Activated naive CD8-positive, alpha-beta T cell treated with anti-CD3 and anti-CD28 coated beads, Interleukin-2, amount 50 U/mL, for 24 hours (primary cell): ENCODE measurements around the gene EPHX1.

Source experiments
- ATAC-seq: fragments of 150-1000 bp; cut with Tn5 transposase; one replicate; pipeline ENCODE4 v1.10.0; 2021
- DNase-seq: peaks from one replicate; pipeline ENCODE4 v3.0.0; 2021
- H3K27ac Mint-ChIP-seq: one replicate; pipeline ENCODE4 v1.8.0; 2021; ENCODE audit warnings: mild to moderate bottlenecking, mixed read lengths
- H3K27me3 Mint-ChIP-seq: one replicate; pipeline ENCODE4 v1.8.0; 2021; ENCODE audit warnings: mixed read lengths
- H3K36me3 Mint-ChIP-seq: one replicate; pipeline ENCODE4 v1.8.0; 2021; ENCODE audit warnings: low read depth, mixed read lengths
- H3K4me1 Mint-ChIP-seq: one replicate; pipeline ENCODE4 v1.8.0; 2021; ENCODE audit warnings: mixed read lengths
- H3K4me3 Mint-ChIP-seq: one replicate; pipeline ENCODE4 v1.8.0; 2021; ENCODE audit warnings: mild to moderate bottlenecking, moderate library complexity, mixed read lengths
- H3K9me3 Mint-ChIP-seq: one replicate; pipeline ENCODE4 v1.8.0; 2021; ENCODE audit warnings: mixed read lengths

Gene EPHX1

GRCh38 chr1:225849925-225850324, 40.0 kb downstream of the EPHX1 start:
- Mint-ChIP-seq H3K27ac (no peak overlapping the region), H3K27me3 (no peaks in the 10 kb centered on the region), H3K4me3 (no peak overlapping the region), H3K36me3 (peaks cover 24% of the 10 kb centered on the region), H3K9me3 (no peaks in the 10 kb centered on the region), H3K4me1 (peaks cover 55% of the 10 kb centered on the region)
- ATAC-seq: no peak
- DNase-seq: peak; percentile 46

- H3K27ac Mint-ChIP-seq: no peak overlapping the region
- no peak overlapping the region for H3K4me3 Mint-ChIP-seq
- H3K36me3 Mint-ChIP-seq: peaks cover 24% of the 10 kb centered on the region
- H3K4me1 Mint-ChIP-seq: peaks cover 55% of the 10 kb centered on the region
- DNase-seq (no peak), ATAC-seq (no peak)
- H3K27me3 Mint-ChIP-seq: no peaks in the 10 kb centered on the region
- H3K9me3 Mint-ChIP-seq: no peaks in the 10 kb centered on the region
These were observed 40.4 kb downstream of the EPHX1 start for GRCh38 chr1:225850370-225850769.

- no peak overlapping the region for H3K4me3 Mint-ChIP-seq
- H3K27ac Mint-ChIP-seq: peak overlapping the region; percentile 40
- H3K36me3 Mint-ChIP-seq: peaks cover 29% of the 10 kb centered on the region
- no peaks in the 10 kb centered on the region for H3K27me3 Mint-ChIP-seq
- DNase-seq (no peak), ATAC-seq (peak; percentile 60)
- H3K9me3 Mint-ChIP-seq: no peaks in the 10 kb centered on the region
- peaks cover 59% of the 10 kb centered on the region for H3K4me1 Mint-ChIP-seq
These were observed 41.9 kb downstream of the EPHX1 start for GRCh38 chr1:225851805-225852204.

GRCh38 chr1:225852413-225853124, 42.6 kb downstream of the EPHX1 start:
- no peaks in the 10 kb centered on the region for H3K27me3 Mint-ChIP-seq
- ATAC-seq (no peak), DNase-seq (no peak)
- H3K27ac Mint-ChIP-seq: no peak overlapping the region
- H3K36me3 Mint-ChIP-seq: peaks cover 29% of the 10 kb centered on the region
- H3K4me1 Mint-ChIP-seq: peaks cover 55% of the 10 kb centered on the region
- H3K9me3 Mint-ChIP-seq: no peaks in the 10 kb centered on the region
- no peak overlapping the region for H3K4me3 Mint-ChIP-seq

GRCh38 chr1:225853441-225853840, 43.5 kb downstream of the EPHX1 start:
- no peak for DNase-seq
- Mint-ChIP-seq H3K27me3 (no peaks in the 10 kb centered on the region), H3K4me3 (no peak overlapping the region), H3K36me3 (peaks cover 29% of the 10 kb centered on the region), H3K9me3 (no peaks in the 10 kb centered on the region), H3K4me1 (peaks cover 46% of the 10 kb centered on the region), H3K27ac (no peak overlapping the region)
- no peak for ATAC-seq

- Mint-ChIP-seq H3K27ac (peak overlapping the region; percentile 21), H3K4me3 (no peak overlapping the region)
These were observed 45.8 kb downstream of the EPHX1 start for GRCh38 chr1:225855503-225856300.

GRCh38 chr1:225857256-225857655, 47.3 kb downstream of the EPHX1 start:
- Mint-ChIP-seq H3K27me3 (no peaks in the 10 kb centered on the region), H3K27ac (no peak overlapping the region), H3K9me3 (no peaks in the 10 kb centered on the region), H3K36me3 (peaks cover 16% of the 10 kb centered on the region), H3K4me3 (no peak overlapping the region), H3K4me1 (peaks cover 13% of the 10 kb centered on the region)
- no peak for DNase-seq
- ATAC-seq: no peak

More at GRCh38 chr1:225855503-225856300, 45.8 kb downstream of the EPHX1 start:
- ATAC-seq (no peak), DNase-seq (no peak)
- H3K27me3 Mint-ChIP-seq: no peaks in the 10 kb centered on the region
- peaks cover 23% of the 10 kb centered on the region for H3K36me3 Mint-ChIP-seq
- H3K4me1 Mint-ChIP-seq: peaks cover 26% of the 10 kb centered on the region
- no peaks in the 10 kb centered on the region for H3K9me3 Mint-ChIP-seq

GRCh38 chr1:225859151-225859550, 49.2 kb downstream of the EPHX1 start:
- Mint-ChIP-seq H3K36me3 (peaks cover 18% of the 10 kb centered on the region), H3K4me1 (peaks cover 9% of the 10 kb centered on the region), H3K4me3 (no peak overlapping the region), H3K9me3 (no peaks in the 10 kb centered on the region), H3K27ac (no peak overlapping the region), H3K27me3 (no peaks in the 10 kb centered on the region)
- ATAC-seq (no peak), DNase-seq (no peak)

GRCh38 chr1:225860107-225860506, 50.2 kb downstream of the EPHX1 start:
- no peak overlapping the region for H3K4me3 Mint-ChIP-seq
- no peak for DNase-seq
- H3K36me3 Mint-ChIP-seq: peaks cover 15% of the 10 kb centered on the region
- H3K9me3 Mint-ChIP-seq: no peaks in the 10 kb centered on the region
- H3K27ac Mint-ChIP-seq: no peak overlapping the region
- H3K27me3 Mint-ChIP-seq: no peaks in the 10 kb centered on the region
- no peak for ATAC-seq
- peaks cover 15% of the 10 kb centered on the region for H3K4me1 Mint-ChIP-seq

GRCh38 chr1:225860876-225861441, 51.0 kb downstream of the EPHX1 start:
- Mint-ChIP-seq H3K4me1 (peaks cover 20% of the 10 kb centered on the region), H3K27me3 (no peaks in the 10 kb centered on the region), H3K27ac (no peak overlapping the region), H3K36me3 (peaks cover 18% of the 10 kb centered on the region), H3K9me3 (no peaks in the 10 kb centered on the region), H3K4me3 (no peak overlapping the region)
- ATAC-seq (no peak), DNase-seq (no peak)

- no peak overlapping the region for H3K27ac Mint-ChIP-seq
- H3K4me1 Mint-ChIP-seq: peaks cover 29% of the 10 kb centered on the region
- no peak overlapping the region for H3K4me3 Mint-ChIP-seq
- H3K27me3 Mint-ChIP-seq: no peaks in the 10 kb centered on the region
- H3K36me3 Mint-ChIP-seq: peaks cover 17% of the 10 kb centered on the region
- no peaks in the 10 kb centered on the region for H3K9me3 Mint-ChIP-seq
- ATAC-seq (no peak), DNase-seq (no peak)
These were observed 52.1 kb downstream of the EPHX1 start for GRCh38 chr1:225861834-225862580.

- no peak for DNase-seq
- Mint-ChIP-seq H3K27me3 (no peaks in the 10 kb centered on the region), H3K36me3 (peaks cover 17% of the 10 kb centered on the region), H3K9me3 (no peaks in the 10 kb centered on the region), H3K4me3 (no peak overlapping the region), H3K4me1 (peaks cover 35% of the 10 kb centered on the region), H3K27ac (no peak overlapping the region)
- no peak for ATAC-seq
These were observed 52.6 kb downstream of the EPHX1 start for GRCh38 chr1:225862581-225862950.

GRCh38 chr1:225863167-225863566, 53.2 kb downstream of the EPHX1 start:
- Mint-ChIP-seq H3K4me3 (no peak overlapping the region), H3K27ac (no peak overlapping the region), H3K27me3 (no peaks in the 10 kb centered on the region), H3K36me3 (peaks cover 22% of the 10 kb centered on the region), H3K4me1 (peaks cover 38% of the 10 kb centered on the region), H3K9me3 (no peaks in the 10 kb centered on the region)
- ATAC-seq (no peak), DNase-seq (no peak)

- no peaks in the 10 kb centered on the region for H3K27me3 Mint-ChIP-seq
- H3K36me3 Mint-ChIP-seq: peaks cover 25% of the 10 kb centered on the region
- H3K4me1 Mint-ChIP-seq: peaks cover 40% of the 10 kb centered on the region
- DNase-seq (no peak), ATAC-seq (no peak)
- H3K4me3 Mint-ChIP-seq: no peak overlapping the region
- H3K27ac Mint-ChIP-seq: peak overlapping the region; percentile 28
- H3K9me3 Mint-ChIP-seq: no peaks in the 10 kb centered on the region
These were observed 55.6 kb downstream of the EPHX1 start for GRCh38 chr1:225865514-225865913.
